ENCODE data around the gene PPP2R5A.
A peak's percentile ranks its signal among the peaks of the same experiment; 100 is the strongest.
"Not testable (repeated sequence)": the region's sequence is repeated elsewhere in the genome, so short reads cannot be mapped to it uniquely, and the experiment has no call there.

Gene PPP2R5A

GRCh38 chr1:212269306-212269705, 15.9 kb upstream of the PPP2R5A start:
- no peak for DNase-seq

- no peak for DNase-seq
These were observed 14.6 kb upstream of the PPP2R5A start for GRCh38 chr1:212270564-212270963.

- DNase-seq: no peak
These were observed 14.0 kb upstream of the PPP2R5A start for GRCh38 chr1:212271234-212271633.

GRCh38 chr1:212271823-212272485, 13.3 kb upstream of the PPP2R5A start:
- DNase-seq: no peak

- DNase-seq: no peak
These were observed 3.6 kb upstream of the PPP2R5A start for GRCh38 chr1:212281590-212281989.

GRCh38 chr1:212283741-212284140, 1.5 kb upstream of the PPP2R5A start:
- no peak for DNase-seq

- no peak for DNase-seq
These were observed 872 bp upstream of the PPP2R5A start for GRCh38 chr1:212284332-212284743.

- DNase-seq: peak; percentile 35
These were observed 710 bp downstream of the PPP2R5A start for GRCh38 chr1:212285685-212286555.

- DNase-seq: no peak
These were observed 1.4 kb downstream of the PPP2R5A start for GRCh38 chr1:212286556-212287131.

GRCh38 chr1:212287261-212287895, 2.2 kb downstream of the PPP2R5A start:
- DNase-seq: no peak

GRCh38 chr1:212287995-212288394, 2.8 kb downstream of the PPP2R5A start:
- not testable (repeated sequence) for DNase-seq

- no peak for DNase-seq
These were observed 3.4 kb downstream of the PPP2R5A start for GRCh38 chr1:212288615-212289014.

- no peak for DNase-seq
These were observed 4.3 kb downstream of the PPP2R5A start for GRCh38 chr1:212289262-212290077.

GRCh38 chr1:212290608-212291007, 5.4 kb downstream of the PPP2R5A start:
- no peak for DNase-seq

GRCh38 chr1:212291505-212292134, 6.4 kb downstream of the PPP2R5A start:
- peak; percentile 43 for DNase-seq

GRCh38 chr1:212292250-212293105, 7.3 kb downstream of the PPP2R5A start:
- DNase-seq: no peak

GRCh38 chr1:212293579-212293978, 8.4 kb downstream of the PPP2R5A start:
- no peak for DNase-seq

GRCh38 chr1:212294983-212295382, 9.8 kb downstream of the PPP2R5A start:
- DNase-seq: no peak

GRCh38 chr1:212295579-212295978, 10.4 kb downstream of the PPP2R5A start:
- DNase-seq: no peak

GRCh38 chr1:212297338-212297737, 12.1 kb downstream of the PPP2R5A start:
- no peak for DNase-seq

- DNase-seq: no peak
These were observed 16.4 kb downstream of the PPP2R5A start for GRCh38 chr1:212301580-212301979.
